Upper lobe of left lung (tissue), 6 donors: ENCODE measurements around the gene GNA12. TPM values are rescaled to one million over a fixed set of nuclear protein-coding genes. Genes with fewer than 3 reads are reported as not detected.

ENCODE experiments used
- ATAC-seq, 2 donors: fragments of 200-7000 bp; cut with Tn5 transposase; one replicate each; pipeline ENCODE4 v1.9.1; 2022; ENCODE audit warnings: mild to moderate bottlenecking in 2 of 2, moderate library complexity in 2 of 2; ENCODE audit not compliant: low FRiP score in 2 of 2
- DNase-seq, 2 donors: peaks; one replicate each; pipeline ENCODE4 v3.0.0-alpha.2; 2019 to 2020
- H3K27ac ChIP-seq, 4 donors: fragments of 200-600 bp; sonication (generic); one replicate each; pipeline ENCODE4 v1.5.1; 2016 to 2019
- H3K27me3 ChIP-seq, 4 donors: fragments of 200-600 bp; sonication (generic); one replicate each; pipeline ENCODE4 v1.5.1; 2017 to 2019
- H3K36me3 ChIP-seq, 4 donors: fragments of 200-600 bp; sonication (generic); one replicate each; pipeline ENCODE4 v1.5.1; 2016 to 2019
- H3K4me1 ChIP-seq, 4 donors: fragments of 200-600 bp; sonication (generic); one replicate each; pipeline ENCODE4 v1.5.1; 2018 to 2019
- H3K4me3 ChIP-seq, 4 donors: fragments of 200-600 bp; sonication (generic); one replicate each; pipeline ENCODE4 v1.5.1; 2017 to 2019; ENCODE audit warnings: mild to moderate bottlenecking in 2 of 4, moderate library complexity in 1 of 4
- H3K9me3 ChIP-seq, 4 donors: fragments of 200-600 bp; sonication (generic); one replicate each; pipeline ENCODE4 v1.5.1; 2018 to 2019
- EP300 ChIP-seq, 4 donors: sonication (generic); formaldehyde crosslinking; IDR thresholded peaks; one replicate each; pipeline ENCODE4 v1.5.1; 2017; ENCODE audit warnings: antibody characterized with exemption in 4 of 4, control low read depth in 2 of 4
- POLR2A ChIP-seq, 4 donors: fragments of 450-650 bp; IDR thresholded peaks; one replicate each; pipeline ENCODE4 v1.5.1; 2016 to 2017; ENCODE audit warnings: antibody characterized with exemption in 4 of 4, mild to moderate bottlenecking in 2 of 4
- POLR2AphosphoS5 ChIP-seq, 2 donors: sonication (generic); formaldehyde crosslinking; IDR thresholded peaks; one replicate each; pipeline ENCODE4 v1.5.1; 2017; ENCODE audit warnings: antibody characterized with exemption in 2 of 2
- WGBS, 2 donors: methylation state at CpG; one replicate each; pipeline ENCODE4 v1.1.5; 2017 to 2018; 5-methylcytosine and 5-hydroxymethylcytosine counted together
- total RNA-seq, 6 donors: library from RNA; depleted of rRNA in 4 of 6; stranded (reverse); fragments of >200 nt in 4 of 6; gene quantifications; one replicate each; pipeline versions ENCODE4 v1.1.0 to v1.2.1, GENCODE V29; 2016 to 2021
- TF ChIP-seq, protein P1 (sequence below), 6 experiments: fragments of 450-650 bp in 4 of 6; fragments of 200-600 bp in 2 of 6; sonication (generic) in 2 of 6; IDR thresholded peaks; one replicate each; pipeline ENCODE4 v1.5.1; 2016 to 2019; ENCODE audit warnings: antibody characterized with exemption in 6 of 6
- donor health status: DM: no; HTN: no; CAD: no; lungs with moderate emphysema.
- donor health status: DM: no; HTN: yes; CAD: no; lungs with severe emphysema.

The GNA12 gene
- total RNA-seq, 6 donors from 2014 or later: 24.0 to 52.3 (median 35.7) TPM

DNA sequence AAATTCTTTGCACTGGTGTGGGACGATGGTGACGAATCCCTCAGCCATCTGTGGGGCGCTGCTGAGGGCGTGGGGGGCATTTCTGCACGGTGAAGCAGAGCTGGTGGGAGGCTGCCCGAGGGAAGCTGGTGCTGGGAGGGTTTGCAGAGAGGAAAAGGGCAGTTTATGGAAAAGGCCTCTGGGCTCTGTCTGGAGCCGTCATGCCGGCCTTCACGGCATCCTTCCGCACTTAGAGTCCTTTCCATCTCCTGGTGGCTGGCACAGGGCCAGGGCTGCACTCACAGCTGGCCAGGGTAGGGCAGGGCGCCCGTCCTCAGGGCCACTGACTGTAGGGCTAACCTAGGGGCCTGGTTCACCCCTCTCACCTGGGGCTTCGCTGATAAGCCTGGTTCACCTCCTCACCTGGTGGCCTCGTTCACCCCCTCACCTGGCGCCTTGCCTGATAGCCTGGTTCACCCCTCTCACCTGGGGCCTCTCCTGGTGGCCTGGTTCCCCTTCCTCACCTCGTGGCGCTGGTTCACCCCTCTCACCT, 156.7 kb downstream of the GNA12 start:
- WGBS, 2 donors: 42 to 62% methylated on average over 7 to 16 of the region's 17 CpGs
- peak overlapping the region in 1 of 4 donors; percentile 36 for H3K4me3 ChIP-seq

DNA sequence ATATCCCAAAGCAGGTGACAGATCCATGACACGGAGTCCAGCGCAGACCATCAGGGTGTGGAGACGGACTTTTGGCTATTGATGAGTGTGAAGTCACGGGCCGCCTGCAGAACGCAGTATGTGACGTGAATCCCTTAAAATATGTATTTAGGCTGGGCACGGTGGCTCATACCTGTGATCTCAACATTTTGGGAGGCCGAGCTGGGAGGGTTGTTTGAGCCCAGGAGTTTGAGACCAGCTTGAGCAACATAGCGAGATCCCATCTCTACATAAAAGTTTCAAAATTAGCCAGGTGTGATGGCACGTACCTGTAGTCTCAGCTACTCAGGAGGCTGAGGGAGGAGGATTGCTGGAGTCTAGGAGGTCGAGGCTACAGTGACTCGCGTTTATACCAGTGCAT, 158.0 kb downstream of the GNA12 start:
- DNase-seq (no peak), ATAC-seq (no peak)
- 93 to 96% methylated on average over 14 of the region's 14 CpGs for WGBS, 2 donors
- Histone ChIP-seq H3K4me1 (peaks cover 19 to 25% (median 22%) of the 10 kb centered on the region in 4 donors), H3K27ac (no peak overlapping the region), H3K9me3 (no peaks in the 10 kb centered on the region), H3K4me3 (no peak overlapping the region), H3K36me3 (no peaks in the 10 kb centered on the region), H3K27me3 (peaks cover 0 to 26% (median 19%) of the 10 kb centered on the region in 4 donors)
- TF ChIP-seq EP300 (IDR thresholded peaks at IDR 0.05) (no peak), POLR2AphosphoS5 (IDR thresholded peaks at IDR 0.05) (no peak), POLR2A (IDR thresholded peaks at IDR 0.05) (no peak)
- TF ChIP-seq, protein P1, sequence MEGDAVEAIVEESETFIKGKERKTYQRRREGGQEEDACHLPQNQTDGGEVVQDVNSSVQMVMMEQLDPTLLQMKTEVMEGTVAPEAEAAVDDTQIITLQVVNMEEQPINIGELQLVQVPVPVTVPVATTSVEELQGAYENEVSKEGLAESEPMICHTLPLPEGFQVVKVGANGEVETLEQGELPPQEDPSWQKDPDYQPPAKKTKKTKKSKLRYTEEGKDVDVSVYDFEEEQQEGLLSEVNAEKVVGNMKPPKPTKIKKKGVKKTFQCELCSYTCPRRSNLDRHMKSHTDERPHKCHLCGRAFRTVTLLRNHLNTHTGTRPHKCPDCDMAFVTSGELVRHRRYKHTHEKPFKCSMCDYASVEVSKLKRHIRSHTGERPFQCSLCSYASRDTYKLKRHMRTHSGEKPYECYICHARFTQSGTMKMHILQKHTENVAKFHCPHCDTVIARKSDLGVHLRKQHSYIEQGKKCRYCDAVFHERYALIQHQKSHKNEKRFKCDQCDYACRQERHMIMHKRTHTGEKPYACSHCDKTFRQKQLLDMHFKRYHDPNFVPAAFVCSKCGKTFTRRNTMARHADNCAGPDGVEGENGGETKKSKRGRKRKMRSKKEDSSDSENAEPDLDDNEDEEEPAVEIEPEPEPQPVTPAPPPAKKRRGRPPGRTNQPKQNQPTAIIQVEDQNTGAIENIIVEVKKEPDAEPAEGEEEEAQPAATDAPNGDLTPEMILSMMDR (IDR thresholded peaks at IDR 0.05): no peak

More for the DNA sequence above, 156.7 kb downstream of the GNA12 start:
- no peak for DNase-seq
- Histone ChIP-seq H3K9me3 (no peaks in the 10 kb centered on the region), H3K27ac (no peak overlapping the region), H3K36me3 (no peaks in the 10 kb centered on the region), H3K4me1 (peaks cover 19 to 25% (median 22%) of the 10 kb centered on the region in 4 donors), H3K27me3 (peaks cover 0 to 26% (median 19%) of the 10 kb centered on the region in 4 donors)
- TF ChIP-seq, protein P1 (IDR thresholded peaks at IDR 0.05): no peak
- TF ChIP-seq POLR2A (IDR thresholded peaks at IDR 0.05) (no peak), POLR2AphosphoS5 (IDR thresholded peaks at IDR 0.05) (no peak), EP300 (IDR thresholded peaks at IDR 0.05) (no peak)
- no peak for ATAC-seq

DNA sequence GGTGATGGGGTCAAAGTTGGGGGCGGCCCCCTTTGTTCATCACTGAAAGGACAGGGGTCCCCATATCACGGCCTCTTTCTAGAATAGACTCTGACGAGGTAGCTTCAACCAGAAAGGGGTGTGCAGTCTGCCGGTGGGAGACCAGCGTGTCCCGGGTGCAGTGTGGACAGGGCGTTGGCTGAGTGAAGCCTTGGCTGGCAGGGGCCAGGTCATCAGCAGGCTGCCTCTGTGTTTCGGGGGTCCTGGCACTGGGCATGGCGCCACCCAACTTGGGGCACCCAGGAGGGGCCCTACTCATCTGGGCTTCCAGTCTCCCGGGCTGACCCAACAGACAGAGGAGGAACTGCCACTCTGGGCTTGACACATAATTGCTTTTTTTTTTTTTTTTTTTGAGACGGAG, 159.6 kb downstream of the GNA12 start:
- Histone ChIP-seq H3K9me3 (no peaks in the 10 kb centered on the region), H3K4me1 (peaks cover 16 to 28% (median 23%) of the 10 kb centered on the region in 4 donors), H3K4me3 (no peak overlapping the region), H3K27me3 (peaks cover 0 to 26% (median 18%) of the 10 kb centered on the region in 4 donors), H3K27ac (no peak overlapping the region), H3K36me3 (no peaks in the 10 kb centered on the region)
- TF ChIP-seq, protein P1 (IDR thresholded peaks at IDR 0.05): no peak
- TF ChIP-seq POLR2AphosphoS5 (IDR thresholded peaks at IDR 0.05) (no peak), EP300 (IDR thresholded peaks at IDR 0.05) (no peak), POLR2A (IDR thresholded peaks at IDR 0.05) (no peak)
- no peak for DNase-seq
- WGBS, 2 donors: 85 to 91% methylated on average over 5 to 11 of the region's 11 CpGs
- no peak for ATAC-seq

DNA sequence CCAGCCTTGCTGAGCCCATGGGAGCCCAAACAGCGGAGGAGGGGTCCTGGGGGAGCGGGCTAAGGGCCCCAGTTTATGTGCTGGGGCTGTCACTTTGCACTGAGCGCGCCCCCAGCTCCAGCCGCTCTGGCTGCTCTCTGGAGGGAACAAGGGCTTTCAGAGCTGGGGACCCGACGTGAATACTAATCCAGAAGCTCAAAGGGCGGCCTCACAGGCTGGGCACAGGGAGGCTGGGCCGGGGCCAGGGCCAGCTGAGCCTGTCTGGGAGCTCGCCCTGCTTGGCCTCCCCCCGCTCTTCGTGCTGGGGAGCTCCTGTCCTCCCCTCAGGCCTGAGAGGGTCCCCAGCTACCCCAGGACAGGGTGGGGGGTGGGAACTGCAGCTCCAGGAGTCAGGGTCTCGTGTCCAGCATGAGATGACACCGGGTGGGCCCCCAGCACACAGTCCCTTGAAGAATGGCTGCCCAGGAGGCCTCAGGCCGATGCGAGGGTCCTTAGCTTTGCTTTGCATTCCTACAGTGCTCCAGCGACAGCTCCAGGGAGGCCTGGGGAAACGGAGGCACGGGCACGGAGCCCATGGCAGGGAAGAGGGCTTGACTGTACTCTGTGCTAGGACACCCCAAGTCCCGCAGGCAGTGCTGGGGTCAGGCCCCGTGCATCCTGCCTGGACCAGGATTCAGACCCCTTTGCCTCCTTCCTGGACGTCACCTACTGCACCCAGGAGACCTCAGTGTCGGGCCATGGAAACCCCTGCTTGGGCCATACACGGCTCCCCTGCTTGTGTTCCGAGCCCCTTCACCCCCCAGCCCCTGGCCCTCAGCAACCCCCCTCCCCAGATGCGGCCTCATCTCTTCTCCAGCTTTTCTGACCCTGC, 161.9 kb downstream of the GNA12 start:
- H3K27ac ChIP-seq: no peak overlapping the region
- peak in 1 of 2 donors; percentile 68 for DNase-seq
- no peak overlapping the region for H3K4me3 ChIP-seq
- no peak for ATAC-seq
- H3K4me1 ChIP-seq: peaks cover 0 to 6% (median 1%) of the 10 kb centered on the region in 4 donors
- no peaks in the 10 kb centered on the region for H3K36me3 ChIP-seq
- 84 to 87% methylated on average over 17 to 21 of the region's 27 CpGs for WGBS, 2 donors
- peaks cover 0 to 6% (median 1%) of the 10 kb centered on the region in 4 donors for H3K27me3 ChIP-seq
- no peaks in the 10 kb centered on the region for H3K9me3 ChIP-seq
- TF ChIP-seq POLR2A (IDR thresholded peaks at IDR 0.05) (no peak), POLR2AphosphoS5 (IDR thresholded peaks at IDR 0.05) (no peak), EP300 (IDR thresholded peaks at IDR 0.05) (no peak)
- TF ChIP-seq, protein P1 (IDR thresholded peaks at IDR 0.05): no peak
